Measurements from ENCODE around the gene LRRC1. TPM values are rescaled to one million over a fixed set of nuclear protein-coding genes. Genes with fewer than 3 reads are reported as not detected.

The LRRC1 gene
- total and polyA plus RNA-seq, 2 donors (not counting 1 experiment from before 2014, with no cell fraction given): 3.4 to 8.9 TPM

DNA sequence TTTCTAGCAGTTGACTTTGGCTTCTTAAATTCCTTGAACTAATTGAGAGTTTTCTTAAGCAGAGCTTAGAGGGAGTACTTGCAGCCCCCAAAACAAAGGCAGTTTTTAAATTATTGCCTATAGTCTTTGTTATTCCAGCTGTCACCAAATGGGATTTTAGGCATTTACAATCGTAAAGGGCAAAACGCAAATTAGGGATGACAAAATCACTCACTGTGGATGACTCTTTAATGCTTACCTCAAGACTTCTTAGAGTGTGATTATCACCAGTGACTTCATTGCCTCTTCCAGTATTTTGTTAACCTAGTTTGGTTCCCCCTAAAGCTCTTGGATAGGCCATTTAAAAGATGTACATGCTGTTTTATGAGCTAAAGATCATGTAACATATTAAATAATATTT lies 126.8 kb downstream of the LRRC1 start:
- Histone ChIP-seq H3K4me2 (replicated peaks; ENCODE audit: low read depth, low read length, poor library complexity, severe bottlenecking) (no peak overlapping the region), H3K4me3 (ENCODE audit: control extremely low read depth in 1 of 5, extremely low read depth in 1 of 5, insufficient read depth in 1 of 5, low read depth in 2 of 5, low read length in 4 of 5) (no peak overlapping the region), H3K27ac (ENCODE audit: low read length in 2 of 2) (no peak overlapping the region), H2AFZ (ENCODE audit: insufficient read depth, low read depth, low read length, poor library complexity, severe bottlenecking) (no peak overlapping the region), H3K36me3 (replicated peaks in 1 of 2; ENCODE audit: control extremely low read depth in 1 of 2, control insufficient read depth in 1 of 2, extremely low read depth in 1 of 2, insufficient read depth in 2 of 2, low read length in 1 of 2) (peaks cover 3 to 5% of the 10 kb centered on the region in 2 experiments), H3K4me1 (ENCODE audit: control insufficient read depth in 2 of 2, insufficient read depth in 2 of 2, low read length in 2 of 2) (no peaks in the 10 kb centered on the region), H4K20me1 (ENCODE audit: control insufficient read depth, insufficient read depth, low read length, poor library complexity, severe bottlenecking) (no peaks in the 10 kb centered on the region), H3K79me2 (ENCODE audit: control insufficient read depth, insufficient read depth, low read length) (no peaks in the 10 kb centered on the region), H3K9me3 (ENCODE audit: control extremely low read depth in 1 of 3, control insufficient read depth in 2 of 3, insufficient read depth in 1 of 3, low read length in 2 of 3) (no peaks in the 10 kb centered on the region), H3K9ac (ENCODE audit: low read length) (no peak overlapping the region), H3K27me3 (replicated peaks in 1 of 4; ENCODE audit: control extremely low read depth in 1 of 4, control insufficient read depth in 3 of 4, insufficient read depth in 4 of 4, low read length in 3 of 4) (no peaks in the 10 kb centered on the region)
- Mint-ChIP-seq H3K4me3 (no peak overlapping the region), H3K4me1 (no peaks in the 10 kb centered on the region), H3K9me3 (ENCODE audit: insufficient read depth) (no peaks in the 10 kb centered on the region), H3K27ac (no peak overlapping the region), H3K27me3 (no peaks in the 10 kb centered on the region)
- TF ChIP-seq, protein P1, sequence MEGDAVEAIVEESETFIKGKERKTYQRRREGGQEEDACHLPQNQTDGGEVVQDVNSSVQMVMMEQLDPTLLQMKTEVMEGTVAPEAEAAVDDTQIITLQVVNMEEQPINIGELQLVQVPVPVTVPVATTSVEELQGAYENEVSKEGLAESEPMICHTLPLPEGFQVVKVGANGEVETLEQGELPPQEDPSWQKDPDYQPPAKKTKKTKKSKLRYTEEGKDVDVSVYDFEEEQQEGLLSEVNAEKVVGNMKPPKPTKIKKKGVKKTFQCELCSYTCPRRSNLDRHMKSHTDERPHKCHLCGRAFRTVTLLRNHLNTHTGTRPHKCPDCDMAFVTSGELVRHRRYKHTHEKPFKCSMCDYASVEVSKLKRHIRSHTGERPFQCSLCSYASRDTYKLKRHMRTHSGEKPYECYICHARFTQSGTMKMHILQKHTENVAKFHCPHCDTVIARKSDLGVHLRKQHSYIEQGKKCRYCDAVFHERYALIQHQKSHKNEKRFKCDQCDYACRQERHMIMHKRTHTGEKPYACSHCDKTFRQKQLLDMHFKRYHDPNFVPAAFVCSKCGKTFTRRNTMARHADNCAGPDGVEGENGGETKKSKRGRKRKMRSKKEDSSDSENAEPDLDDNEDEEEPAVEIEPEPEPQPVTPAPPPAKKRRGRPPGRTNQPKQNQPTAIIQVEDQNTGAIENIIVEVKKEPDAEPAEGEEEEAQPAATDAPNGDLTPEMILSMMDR (IDR thresholded peaks at IDR 0.05): no peak
- TF ChIP-seq EZH2 (IDR thresholded peaks at IDR 0.05; ENCODE audit: borderline replicate concordance, insufficient read depth, low read depth, low read length, poor library complexity, severe bottlenecking): no peak
- DNase-seq (no peak), ATAC-seq (ENCODE audit: low read depth) (no peak)
- CTCF ChIA-PET: no interaction called here
- intact Hi-C loops (cut with micrococcal nuclease): no loop called here
- POLR2A ChIA-PET: no interaction called here
- no CpG with 5 or more reads among the region's 2 CpGs for WGBS (ENCODE audit: insufficient coverage)

DNA sequence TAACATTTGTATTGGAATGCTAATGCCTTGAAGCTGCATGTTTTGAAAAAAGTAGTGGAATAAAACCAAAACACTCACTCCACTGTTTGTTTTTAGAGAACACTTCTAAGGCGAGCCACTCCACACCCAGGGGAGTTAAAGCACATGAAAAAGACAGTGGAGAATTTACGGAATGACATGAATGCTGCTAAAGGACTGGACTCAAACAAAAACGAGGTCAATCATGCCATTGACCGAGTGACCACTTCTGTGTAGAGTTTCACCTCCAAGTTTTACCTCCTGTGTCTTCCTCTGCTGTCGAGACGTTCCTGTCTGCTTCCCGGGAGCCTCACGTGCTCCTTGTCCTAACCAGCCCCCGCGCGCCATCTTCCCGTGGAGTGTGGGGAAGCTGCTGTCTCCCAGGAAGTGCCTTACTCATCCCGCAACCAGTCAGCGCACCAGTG lies 127.8 kb downstream of the LRRC1 start:
- POLR2A ChIA-PET: no interaction called here
- intact Hi-C loops (cut with micrococcal nuclease): no loop called here
- no peak for ATAC-seq (ENCODE audit: low read depth)
- Histone ChIP-seq H3K27ac (ENCODE audit: low read length in 2 of 2) (no peak overlapping the region), H3K36me3 (replicated peaks in 1 of 2; ENCODE audit: control extremely low read depth in 1 of 2, control insufficient read depth in 1 of 2, extremely low read depth in 1 of 2, insufficient read depth in 2 of 2, low read length in 1 of 2) (peaks cover 3 to 5% of the 10 kb centered on the region in 2 experiments), H3K9me3 (ENCODE audit: control extremely low read depth in 1 of 3, control insufficient read depth in 2 of 3, insufficient read depth in 1 of 3, low read length in 2 of 3) (no peaks in the 10 kb centered on the region), H3K4me2 (replicated peaks; ENCODE audit: low read depth, low read length, poor library complexity, severe bottlenecking) (no peak overlapping the region), H3K79me2 (ENCODE audit: control insufficient read depth, insufficient read depth, low read length) (no peaks in the 10 kb centered on the region), H3K4me1 (ENCODE audit: control insufficient read depth in 2 of 2, insufficient read depth in 2 of 2, low read length in 2 of 2) (no peaks in the 10 kb centered on the region), H2AFZ (ENCODE audit: insufficient read depth, low read depth, low read length, poor library complexity, severe bottlenecking) (no peak overlapping the region), H3K27me3 (replicated peaks in 1 of 4; ENCODE audit: control extremely low read depth in 1 of 4, control insufficient read depth in 3 of 4, insufficient read depth in 4 of 4, low read length in 3 of 4) (no peaks in the 10 kb centered on the region), H3K4me3 (ENCODE audit: control extremely low read depth in 1 of 5, extremely low read depth in 1 of 5, insufficient read depth in 1 of 5, low read depth in 2 of 5, low read length in 4 of 5) (no peak overlapping the region), H3K9ac (ENCODE audit: low read length) (no peak overlapping the region), H4K20me1 (ENCODE audit: control insufficient read depth, insufficient read depth, low read length, poor library complexity, severe bottlenecking) (no peaks in the 10 kb centered on the region)
- Mint-ChIP-seq H3K4me1 (no peaks in the 10 kb centered on the region), H3K4me3 (no peak overlapping the region), H3K9me3 (ENCODE audit: insufficient read depth) (no peaks in the 10 kb centered on the region), H3K27ac (no peak overlapping the region), H3K27me3 (no peaks in the 10 kb centered on the region)
- TF ChIP-seq, protein P1 (IDR thresholded peaks at IDR 0.05): no peak
- no peak for TF ChIP-seq EZH2 (IDR thresholded peaks at IDR 0.05; ENCODE audit: borderline replicate concordance, insufficient read depth, low read depth, low read length, poor library complexity, severe bottlenecking)
- 96% methylated on average over 13 of the region's 14 CpGs for WGBS (ENCODE audit: insufficient coverage)
- CTCF ChIA-PET: no interaction called here
- DNase-seq: no peak
